GM18505 (cell line): ENCODE results near the gene U2SURP.

Experiments
- ATAC-seq: cut with Tn5 transposase; IDR thresholded peaks from one replicate; pipeline ENCODE4 v1.9.1; 2021; ENCODE audit not compliant: unreplicated experiment
- POLR2A ChIP-seq: IDR thresholded peaks from 4 replicates; pipeline ENCODE4 v1.6.1; 2011; ENCODE audit warnings: borderline replicate concordance; ENCODE audit not compliant: insufficient read depth, insufficient read length; ENCODE audit errors: extremely low read depth

Gene U2SURP

DNA sequence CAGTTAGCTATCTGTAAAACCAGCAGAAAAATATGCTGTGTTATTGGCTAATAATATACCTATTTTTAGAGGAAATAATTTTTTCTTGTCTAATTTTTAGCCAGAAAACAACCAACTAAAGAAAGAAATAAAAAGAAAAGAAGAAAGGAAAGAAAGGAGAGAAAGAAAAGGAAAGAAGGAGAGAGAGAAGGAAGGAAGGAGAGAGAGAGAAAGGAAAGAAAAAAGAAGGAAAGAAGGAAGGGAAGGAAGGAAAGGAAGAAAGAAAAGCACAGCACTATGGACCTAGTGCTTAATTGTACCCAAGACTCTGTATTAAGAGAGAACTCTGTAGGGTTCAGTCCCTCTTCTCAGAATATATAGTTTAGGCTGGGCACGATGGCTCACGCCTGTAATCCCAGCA lies 34.6 kb upstream of the U2SURP start:
- no peak for TF ChIP-seq POLR2A
- no peak for ATAC-seq

DNA sequence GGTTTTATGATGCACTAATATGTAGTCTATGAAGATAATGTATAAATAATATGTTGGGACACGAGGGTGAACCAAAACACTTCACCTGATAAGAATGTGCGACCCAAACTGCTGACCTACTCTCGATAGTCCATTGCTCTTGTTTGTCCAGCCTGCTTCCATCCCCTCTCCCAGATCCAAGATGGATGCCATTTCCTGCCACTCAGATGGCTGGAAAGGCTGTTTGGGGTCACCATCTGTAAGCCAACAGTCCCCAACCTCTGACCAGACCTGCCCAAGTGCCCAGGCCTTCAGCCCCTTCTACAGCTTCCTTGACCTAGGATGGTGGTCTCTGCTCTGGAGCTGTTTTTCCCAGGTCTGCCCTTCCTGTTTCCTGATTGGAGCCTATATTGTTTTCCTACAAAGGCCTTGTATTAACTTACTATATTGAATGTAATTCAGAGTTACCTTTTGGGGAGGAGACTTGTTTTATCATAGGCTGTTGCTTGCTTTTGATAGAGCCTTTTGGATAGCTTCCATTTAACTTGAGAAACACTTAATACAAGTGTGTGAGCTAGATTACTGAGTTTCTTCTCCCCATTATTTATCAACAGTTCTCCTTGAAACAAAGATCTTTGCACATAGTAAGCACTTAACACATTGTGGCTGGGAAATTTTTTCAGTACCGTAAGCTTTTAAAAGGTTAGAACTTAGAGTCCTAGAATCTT lies 32.9 kb upstream of the U2SURP start:
- ATAC-seq: no peak

DNA sequence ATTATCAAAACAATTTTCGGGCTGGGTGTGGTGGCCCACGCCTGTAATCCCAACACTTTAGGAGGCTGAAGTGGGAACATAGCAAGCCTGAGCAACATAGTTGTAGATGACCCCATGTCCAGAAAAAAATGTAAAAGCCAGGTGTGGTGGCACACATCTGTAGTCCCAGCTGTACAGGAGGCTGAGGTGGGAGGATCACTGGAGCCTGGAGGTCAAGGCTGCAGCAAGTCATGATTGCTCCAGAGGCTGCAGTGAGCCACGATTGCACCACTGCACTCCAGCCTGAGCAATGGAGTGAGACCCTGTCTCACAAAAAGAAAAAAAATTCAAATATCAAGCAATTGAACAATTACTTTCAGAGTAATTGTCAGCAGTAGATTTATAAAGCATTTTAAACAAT lies 29.9 kb upstream of the U2SURP start:
- ATAC-seq: no peak
- TF ChIP-seq POLR2A: no peak

More for the DNA sequence above, 32.9 kb upstream of the U2SURP start:
- TF ChIP-seq POLR2A: no peak

DNA sequence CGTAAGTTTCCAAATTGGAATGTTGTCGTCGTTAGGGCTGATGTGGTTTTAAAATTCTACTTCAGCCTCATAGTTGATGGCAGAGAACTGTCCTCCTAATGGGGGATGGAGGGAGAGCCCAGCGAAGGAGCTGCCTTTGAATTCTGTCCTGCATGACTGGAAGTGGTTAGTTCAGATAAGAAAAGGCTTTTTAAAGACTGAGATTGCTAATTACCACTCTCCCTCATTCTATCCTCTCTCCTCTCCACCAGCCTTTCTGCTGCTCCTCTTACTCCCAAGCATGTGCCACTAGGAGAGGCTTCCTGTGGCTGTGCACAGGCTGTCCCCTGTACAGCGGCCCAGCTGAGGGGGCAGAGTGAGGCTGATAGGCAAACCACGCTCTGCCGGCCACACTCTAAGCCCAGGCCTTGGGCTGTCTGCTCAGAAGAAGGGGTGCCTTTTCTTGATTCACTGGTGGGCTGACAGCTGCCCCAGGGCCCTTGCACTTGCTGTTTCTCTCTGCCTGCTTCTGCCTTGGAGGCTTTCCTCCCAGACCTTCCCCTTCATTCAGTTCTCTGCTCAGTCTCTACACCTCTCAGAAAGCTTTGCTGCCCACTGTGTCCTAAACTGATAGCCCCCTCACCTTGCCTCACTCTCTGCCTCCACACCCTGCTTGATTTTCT lies 29.1 kb upstream of the U2SURP start:
- no peak for ATAC-seq
- TF ChIP-seq POLR2A: no peak

DNA sequence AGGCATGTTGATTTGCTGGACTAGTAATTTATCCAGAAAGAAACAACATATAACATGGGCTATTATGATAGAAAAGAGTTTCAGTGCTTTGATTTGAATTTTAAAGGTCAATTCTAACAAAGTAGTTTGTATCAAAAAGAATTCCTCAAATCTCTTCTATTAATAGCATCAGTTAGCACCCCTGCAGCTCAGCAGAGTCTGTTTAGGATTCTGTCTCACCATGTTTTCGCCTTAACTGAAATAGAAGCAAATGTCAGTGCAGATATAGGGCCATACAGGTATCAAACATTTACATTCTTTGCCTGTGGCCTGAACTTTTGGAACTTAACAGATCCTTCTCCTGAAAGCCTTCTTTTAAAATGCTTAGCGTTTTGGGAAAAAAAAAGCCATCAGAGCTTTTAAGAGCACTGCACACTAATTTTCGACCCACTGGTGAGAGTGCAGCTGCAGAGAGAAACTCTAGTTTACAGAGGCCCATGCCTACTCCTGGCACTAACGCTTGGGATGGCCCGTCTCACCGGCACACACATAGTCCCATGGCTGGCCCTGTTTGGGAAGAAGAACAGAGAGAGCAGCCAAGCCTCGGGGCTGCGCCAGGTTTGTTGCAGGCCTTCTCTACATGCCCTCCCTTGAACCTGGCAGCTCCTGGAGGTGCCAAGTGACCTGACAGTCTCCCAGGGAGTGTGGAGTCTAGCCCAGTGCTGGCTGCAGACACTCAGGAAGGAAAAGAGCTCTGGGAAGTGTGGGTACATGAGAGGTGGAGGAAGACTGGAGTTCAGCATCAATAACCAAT lies 28.0 kb upstream of the U2SURP start:
- ATAC-seq: no peak
- no peak for TF ChIP-seq POLR2A

DNA sequence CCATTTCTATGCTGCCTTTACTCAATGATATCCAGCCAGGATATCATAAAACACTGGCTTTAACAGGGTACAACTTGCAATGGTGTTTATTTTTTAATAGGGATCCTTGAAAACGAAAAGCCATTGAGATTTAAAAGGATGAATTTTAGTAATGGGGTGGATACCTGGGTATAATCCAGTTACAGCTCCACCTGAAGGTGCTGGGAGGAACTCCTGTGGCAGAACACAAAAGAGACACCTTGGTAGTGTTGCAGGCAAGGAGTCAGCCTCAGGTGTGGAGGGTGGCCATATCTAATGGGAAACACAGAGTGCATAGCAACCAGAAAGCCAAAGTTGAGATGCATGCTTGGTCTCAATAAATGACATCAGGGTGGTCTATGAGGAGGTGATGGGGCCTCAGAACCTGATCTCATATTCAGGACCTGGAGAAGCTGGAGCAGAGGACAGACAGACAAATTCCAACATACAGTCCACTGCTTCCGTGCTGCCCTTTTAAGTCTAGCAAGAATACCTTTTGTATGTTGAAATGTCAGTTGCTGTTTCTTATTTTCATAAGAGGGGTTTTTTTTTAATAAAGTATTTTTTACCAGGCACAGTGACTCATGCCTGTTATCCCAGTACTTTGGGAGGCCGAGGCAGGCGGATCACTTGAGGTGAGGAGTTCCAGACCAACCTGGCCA lies 25.9 kb upstream of the U2SURP start:
- no peak for TF ChIP-seq POLR2A
- ATAC-seq: no peak

DNA sequence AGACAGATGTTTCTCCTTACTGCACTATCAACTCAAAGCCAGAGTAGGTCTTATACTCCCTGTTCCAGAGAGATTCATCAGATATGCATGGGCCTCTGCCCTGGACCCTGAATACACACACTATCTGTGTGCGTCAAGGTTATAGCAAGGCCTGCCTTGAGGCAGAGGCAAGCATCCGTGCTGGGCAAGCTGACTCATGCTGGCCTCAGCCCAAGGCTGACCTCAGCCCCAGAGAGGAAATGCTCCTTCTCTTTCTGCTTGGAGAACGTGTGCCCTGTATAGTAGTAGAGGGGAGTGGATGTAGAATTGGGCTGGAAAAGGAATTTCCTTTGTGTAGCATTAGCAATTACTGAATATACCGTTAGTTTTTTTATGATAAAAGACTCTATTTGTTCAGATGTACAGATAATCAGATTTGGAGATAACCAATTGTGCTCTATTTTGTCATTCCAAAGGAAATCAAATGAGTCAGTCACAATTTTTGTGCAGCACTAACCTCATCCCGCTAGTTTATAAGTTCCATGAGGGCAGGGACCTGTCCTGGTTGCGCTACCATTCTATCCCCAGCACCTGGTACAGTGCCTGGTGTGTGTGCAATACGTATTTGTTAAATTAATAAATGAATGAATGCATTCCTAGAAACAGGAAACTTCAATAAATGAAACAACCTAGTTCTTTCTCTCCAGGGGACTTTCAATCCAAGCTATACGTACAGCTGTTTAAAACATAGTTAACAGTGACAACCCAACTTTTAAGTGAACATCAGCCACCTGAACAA lies 24.6 kb upstream of the U2SURP start:
- TF ChIP-seq POLR2A: no peak
- ATAC-seq: no peak

DNA sequence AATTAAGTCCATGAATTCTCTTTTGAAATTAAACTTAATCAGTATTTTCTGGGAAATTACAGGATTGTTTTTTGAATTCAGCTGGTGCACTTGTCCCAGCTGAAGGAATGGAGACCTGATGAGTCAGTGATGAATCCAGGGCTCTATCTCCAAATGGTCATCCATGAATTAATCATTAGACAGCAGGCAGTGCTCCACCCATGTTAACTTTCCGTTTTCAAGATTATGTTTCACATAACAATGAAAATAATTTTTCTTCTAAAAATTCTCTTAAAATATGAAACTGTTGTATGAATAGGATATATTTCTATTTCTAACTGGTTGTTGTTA lies 24.0 kb upstream of the U2SURP start:
- TF ChIP-seq POLR2A: no peak
- no peak for ATAC-seq

DNA sequence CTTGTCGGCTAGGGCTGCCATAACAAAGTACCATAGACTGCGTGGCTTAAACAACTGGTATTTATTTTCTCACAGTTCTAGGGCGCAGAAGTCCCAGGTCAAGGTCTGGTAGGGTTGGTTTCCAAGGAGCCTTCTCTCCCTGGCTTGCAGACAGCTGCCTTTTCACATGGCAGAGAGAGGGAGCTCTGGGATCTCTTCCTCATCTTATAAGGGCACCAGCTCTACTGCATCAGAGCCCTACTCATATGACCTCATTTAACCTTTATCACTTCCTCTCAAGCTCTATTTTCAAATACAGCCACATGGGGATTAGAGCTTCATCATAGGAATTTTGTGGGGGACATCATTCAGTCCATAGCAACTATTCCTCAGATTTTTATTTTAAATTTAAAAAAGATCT lies 20.3 kb upstream of the U2SURP start:
- no peak for TF ChIP-seq POLR2A
- ATAC-seq: no peak

DNA sequence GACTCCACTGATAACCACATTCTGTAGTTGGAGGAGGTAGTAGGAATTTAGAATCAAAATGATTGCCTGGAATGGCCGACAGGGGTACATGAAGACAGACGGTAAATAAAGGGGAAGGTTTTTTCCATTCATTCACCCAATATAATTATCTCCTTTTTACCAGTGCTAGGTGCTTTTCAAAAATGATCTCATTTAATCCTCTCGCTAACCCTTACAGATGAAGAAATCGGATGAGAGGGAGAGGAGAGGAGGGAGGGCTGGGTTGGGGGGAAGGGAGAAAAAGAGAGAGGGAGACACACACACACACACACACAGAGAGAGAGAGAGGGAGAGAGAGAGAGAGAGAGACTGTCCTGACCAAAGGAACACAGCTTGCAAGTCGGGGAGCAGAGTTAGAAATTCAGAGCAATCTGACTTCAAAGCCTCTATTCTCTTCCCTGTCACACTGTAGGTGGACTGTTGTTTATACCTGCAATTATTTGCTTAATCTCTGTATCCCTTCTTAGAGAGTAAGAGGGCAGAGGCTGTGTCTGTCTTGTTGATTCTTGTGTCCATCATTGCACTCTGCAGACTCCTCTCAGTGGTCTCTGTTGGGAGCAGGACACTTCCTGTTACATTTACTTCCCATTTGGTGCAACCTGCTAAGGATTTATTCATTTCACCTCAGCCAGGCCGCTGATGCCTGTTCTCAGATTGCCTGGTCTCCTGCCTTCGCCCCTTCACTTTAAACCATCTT lies 19.2 kb upstream of the U2SURP start:
- no peak for ATAC-seq
- no peak for TF ChIP-seq POLR2A

DNA sequence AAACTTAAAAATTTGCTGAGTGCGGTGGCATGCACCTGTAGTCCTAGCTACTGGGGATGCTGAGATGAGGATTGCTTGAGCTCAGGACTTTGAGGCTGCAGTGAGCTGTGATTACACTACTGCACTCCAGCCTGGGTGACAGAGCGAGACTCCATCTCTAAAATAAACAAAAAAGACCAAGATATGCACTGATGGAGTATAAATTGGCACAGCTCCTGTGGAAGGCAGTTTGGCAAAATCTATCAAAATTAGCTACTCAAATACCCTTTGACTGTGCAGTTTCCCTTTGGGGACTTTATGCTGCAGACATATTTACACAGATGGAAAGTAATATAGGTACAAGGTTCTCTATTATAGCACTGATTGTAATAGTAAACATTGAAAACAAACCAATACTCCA lies 18.1 kb upstream of the U2SURP start:
- TF ChIP-seq POLR2A: no peak

DNA sequence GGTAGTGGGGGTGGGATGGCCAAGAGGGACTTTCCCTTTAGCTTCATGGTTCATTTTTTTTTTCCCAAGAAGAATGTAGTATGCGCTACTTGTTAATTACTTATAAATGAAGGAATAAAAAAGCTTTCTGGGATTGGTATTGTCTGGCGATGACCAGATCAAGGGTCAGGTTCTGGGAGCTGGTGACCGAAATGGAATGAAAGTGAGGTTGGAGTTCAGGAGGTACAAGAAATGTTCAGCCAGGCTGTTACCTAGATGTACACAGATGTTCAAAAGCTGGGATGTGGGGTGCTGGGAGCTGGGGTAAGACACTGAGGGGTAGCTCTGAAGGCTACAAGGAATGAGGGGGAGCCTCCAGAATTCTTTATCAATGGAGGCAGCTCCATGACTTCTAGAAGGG lies 17.1 kb upstream of the U2SURP start:
- no peak for ATAC-seq
- TF ChIP-seq POLR2A: no peak

More for the DNA sequence above, 18.1 kb upstream of the U2SURP start:
- ATAC-seq: no peak
